ENCODE results near the gene PTK6.

The PTK6 gene

GRCh38 chr20:63542031-63542559, 4.9 kb upstream of the PTK6 start:
- no peaks in the 10 kb centered on the region for H3K27me3 ChIP-seq (ENCODE audit: control insufficient read depth, insufficient read depth, low read length)
- no peaks in the 10 kb centered on the region for H3K9me3 ChIP-seq (ENCODE audit: control insufficient read depth, insufficient read depth, low read length)
- WGBS (ENCODE audit: insufficient coverage, insufficient read length) = no CpG with 5 or more reads among the region's 36 CpGs
- H3K4me1 ChIP-seq (ENCODE audit: control insufficient read depth, insufficient read depth, low read length) = no peaks in the 10 kb centered on the region; the same call in 1 of the 2 replicates
- no peaks in the 10 kb centered on the region; the same call in 1 of the 2 replicates for H3K36me3 ChIP-seq (ENCODE audit: control insufficient read depth, insufficient read depth, low read length)
- H3K4me3 ChIP-seq (ENCODE audit: low read length) = no peak overlapping the region
- H3K27ac ChIP-seq (ENCODE audit: low read length) = no peak overlapping the region
- no peak for DNase-seq (ENCODE audit: low read depth, low spot score)

- Histone ChIP-seq H3K4me1 (ENCODE audit: control insufficient read depth, insufficient read depth, low read length) (no peaks in the 10 kb centered on the region; the same call in 1 of the 2 replicates), H3K4me3 (ENCODE audit: low read length) (no peak overlapping the region), H3K36me3 (ENCODE audit: control insufficient read depth, insufficient read depth, low read length) (no peaks in the 10 kb centered on the region; the same call in 1 of the 2 replicates), H3K27ac (ENCODE audit: low read length) (no peak overlapping the region), H3K27me3 (ENCODE audit: control insufficient read depth, insufficient read depth, low read length) (no peaks in the 10 kb centered on the region), H3K9me3 (ENCODE audit: control insufficient read depth, insufficient read depth, low read length) (no peaks in the 10 kb centered on the region)
- no peak for DNase-seq (ENCODE audit: low read depth, low spot score)
- no CpG with 5 or more reads among the region's 28 CpGs for WGBS (ENCODE audit: insufficient coverage, insufficient read length)
These were observed 4.2 kb upstream of the PTK6 start for GRCh38 chr20:63541371-63541770.

- Histone ChIP-seq H3K27me3 (ENCODE audit: control insufficient read depth, insufficient read depth, low read length) (no peaks in the 10 kb centered on the region), H3K9me3 (ENCODE audit: control insufficient read depth, insufficient read depth, low read length) (no peaks in the 10 kb centered on the region), H3K4me3 (ENCODE audit: low read length) (no peak overlapping the region), H3K27ac (ENCODE audit: low read length) (no peak overlapping the region), H3K36me3 (ENCODE audit: control insufficient read depth, insufficient read depth, low read length) (no peaks in the 10 kb centered on the region; the same call in 1 of the 2 replicates), H3K4me1 (ENCODE audit: control insufficient read depth, insufficient read depth, low read length) (no peaks in the 10 kb centered on the region; the same call in 1 of the 2 replicates)
- no CpG with 5 or more reads among the region's 49 CpGs for WGBS (ENCODE audit: insufficient coverage, insufficient read length)
- no peak for DNase-seq (ENCODE audit: low read depth, low spot score)
These were observed 3.4 kb upstream of the PTK6 start for GRCh38 chr20:63540417-63541186.

- peaks cover 3% of the 10 kb centered on the region for H3K4me1 ChIP-seq (ENCODE audit: control insufficient read depth, insufficient read depth, low read length)
- no peak for DNase-seq (ENCODE audit: low read depth, low spot score)
- no peaks in the 10 kb centered on the region for H3K9me3 ChIP-seq (ENCODE audit: control insufficient read depth, insufficient read depth, low read length)
- no peak overlapping the region for H3K4me3 ChIP-seq (ENCODE audit: low read length)
- no peak overlapping the region for H3K27ac ChIP-seq (ENCODE audit: low read length)
- no CpG with 5 or more reads among the region's 29 CpGs for WGBS (ENCODE audit: insufficient coverage, insufficient read length)
- H3K36me3 ChIP-seq (ENCODE audit: control insufficient read depth, insufficient read depth, low read length) = no peaks in the 10 kb centered on the region; the same call in 1 of the 2 replicates
- H3K27me3 ChIP-seq (ENCODE audit: control insufficient read depth, insufficient read depth, low read length) = no peaks in the 10 kb centered on the region
These were observed 2.5 kb upstream of the PTK6 start for GRCh38 chr20:63539441-63540370.

GRCh38 chr20:63539092-63539430, 1.9 kb upstream of the PTK6 start:
- Histone ChIP-seq H3K27me3 (ENCODE audit: control insufficient read depth, insufficient read depth, low read length) (no peaks in the 10 kb centered on the region), H3K9me3 (ENCODE audit: control insufficient read depth, insufficient read depth, low read length) (no peaks in the 10 kb centered on the region), H3K36me3 (ENCODE audit: control insufficient read depth, insufficient read depth, low read length) (no peaks in the 10 kb centered on the region; the same call in 1 of the 2 replicates), H3K27ac (ENCODE audit: low read length) (no peak overlapping the region), H3K4me3 (ENCODE audit: low read length) (no peak overlapping the region), H3K4me1 (ENCODE audit: control insufficient read depth, insufficient read depth, low read length) (peaks cover 3% of the 10 kb centered on the region)
- no peak for DNase-seq (ENCODE audit: low read depth, low spot score)
- WGBS (ENCODE audit: insufficient coverage, insufficient read length) = no CpG with 5 or more reads among the region's 12 CpGs

GRCh38 chr20:63538204-63539091, 1.3 kb upstream of the PTK6 start:
- Histone ChIP-seq H3K4me3 (ENCODE audit: low read length) (peak overlapping the region; percentile 28; the same call in 1 of the 2 replicates), H3K36me3 (ENCODE audit: control insufficient read depth, insufficient read depth, low read length) (no peaks in the 10 kb centered on the region; the same call in 1 of the 2 replicates), H3K9me3 (ENCODE audit: control insufficient read depth, insufficient read depth, low read length) (no peaks in the 10 kb centered on the region), H3K27me3 (ENCODE audit: control insufficient read depth, insufficient read depth, low read length) (no peaks in the 10 kb centered on the region), H3K4me1 (ENCODE audit: control insufficient read depth, insufficient read depth, low read length) (peaks cover 3% of the 10 kb centered on the region), H3K27ac (ENCODE audit: low read length) (no peak overlapping the region)
- no CpG with 5 or more reads among the region's 27 CpGs for WGBS (ENCODE audit: insufficient coverage, insufficient read length)
- no peak for DNase-seq (ENCODE audit: low read depth, low spot score)

- no peaks in the 10 kb centered on the region; the same call in 1 of the 2 replicates for H3K36me3 ChIP-seq (ENCODE audit: control insufficient read depth, insufficient read depth, low read length)
- no peak overlapping the region for H3K27ac ChIP-seq (ENCODE audit: low read length)
- peak overlapping the region; percentile 28; the same call in 1 of the 2 replicates for H3K4me3 ChIP-seq (ENCODE audit: low read length)
- DNase-seq (ENCODE audit: low read depth, low spot score) = peak; percentile 89
- H3K4me1 ChIP-seq (ENCODE audit: control insufficient read depth, insufficient read depth, low read length) = peaks cover 3% of the 10 kb centered on the region
- no CpG with 5 or more reads among the region's 34 CpGs for WGBS (ENCODE audit: insufficient coverage, insufficient read length)
- H3K27me3 ChIP-seq (ENCODE audit: control insufficient read depth, insufficient read depth, low read length) = no peaks in the 10 kb centered on the region
- H3K9me3 ChIP-seq (ENCODE audit: control insufficient read depth, insufficient read depth, low read length) = no peaks in the 10 kb centered on the region
These were observed 488 bp upstream of the PTK6 start for GRCh38 chr20:63537525-63538203.

GRCh38 chr20:63536241-63536977, 767 bp downstream of the PTK6 start:
- DNase-seq (ENCODE audit: low read depth, low spot score) = no peak
- Histone ChIP-seq H3K27me3 (ENCODE audit: control insufficient read depth, insufficient read depth, low read length) (no peaks in the 10 kb centered on the region), H3K4me1 (ENCODE audit: control insufficient read depth, insufficient read depth, low read length) (peaks cover 3% of the 10 kb centered on the region), H3K9me3 (ENCODE audit: control insufficient read depth, insufficient read depth, low read length) (no peaks in the 10 kb centered on the region), H3K4me3 (ENCODE audit: low read length) (no peak overlapping the region), H3K36me3 (ENCODE audit: control insufficient read depth, insufficient read depth, low read length) (no peaks in the 10 kb centered on the region; the same call in 1 of the 2 replicates), H3K27ac (ENCODE audit: low read length) (no peak overlapping the region)
- no CpG with 5 or more reads among the region's 35 CpGs for WGBS (ENCODE audit: insufficient coverage, insufficient read length)

Measured in iPS DF 6.9 (cell line).